OCI-LY1 (cell line): Measurements from ENCODE around the gene AHCY.

ENCODE experiments used
- CTCF ChIP-seq: fragments of 200-600 bp; sonication (generic), shearing (Covaris generic); IDR thresholded peaks from 2 replicates; pipeline ENCODE4 v1.5.1; 2017; ENCODE audit warnings: mild to moderate bottlenecking, antibody characterized with exemption, low read length, moderate library complexity, mixed read lengths
- EZH2 ChIP-seq: fragments of 200-600 bp; sonication (generic), shearing (Covaris generic); IDR thresholded peaks from 2 replicates; pipeline ENCODE4 v1.8.0; 2017; ENCODE audit warnings: borderline replicate concordance, mixed run types, mild to moderate bottlenecking, antibody characterized with exemption, low read length, moderate library complexity, mixed read lengths

DNA sequence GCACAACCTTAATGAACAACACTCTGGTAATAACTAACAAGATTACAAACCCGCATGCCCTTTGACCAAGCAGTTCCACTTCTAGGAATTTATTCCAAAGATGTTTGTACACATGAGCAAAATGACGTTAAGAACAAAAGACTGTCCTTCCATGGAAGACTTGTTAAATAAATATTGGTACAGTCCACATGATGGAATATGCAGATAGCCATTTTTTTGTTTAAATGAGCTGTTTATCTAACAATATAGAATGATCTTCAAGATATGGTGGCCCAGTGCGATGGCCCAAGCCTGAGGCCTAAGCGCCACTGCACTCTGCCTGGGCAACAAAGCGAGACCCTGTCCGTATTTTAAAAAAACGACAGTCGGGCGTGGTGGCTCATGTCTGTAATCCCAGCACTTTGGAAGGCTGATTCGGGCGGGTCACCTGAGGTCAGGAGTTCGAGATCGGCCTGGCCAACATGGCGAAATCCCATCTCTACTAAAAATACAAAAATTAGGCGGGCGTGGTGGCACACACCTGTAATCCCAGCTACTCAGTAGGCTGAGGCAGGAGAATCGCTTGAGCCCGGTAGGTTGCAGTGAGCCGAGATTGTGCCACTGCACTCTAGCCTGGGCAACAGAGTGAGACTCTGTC lies 7.4 kb upstream of the AHCY start:
- no peak for TF ChIP-seq CTCF
- TF ChIP-seq EZH2 = no peak
